Suprapubic skin (tissue), 4 donors: ENCODE measurements around the gene FNDC1. TPM values are rescaled to one million over a fixed set of nuclear protein-coding genes. Genes with fewer than 3 reads are reported as not detected.

ENCODE experiments used
- DNase-seq, 2 donors: peaks; one replicate each; pipeline ENCODE4 v3.0.0-alpha.2; 2019; ENCODE audit warnings: low spot score in 2 of 2
- H3K27ac ChIP-seq: fragments of 200-600 bp; sonication (generic); one replicate; pipeline ENCODE4 v1.5.1; 2019
- H3K27me3 ChIP-seq: fragments of 200-600 bp; sonication (generic); one replicate; pipeline ENCODE4 v1.5.1; 2019
- H3K36me3 ChIP-seq: fragments of 200-600 bp; sonication (generic); one replicate; pipeline ENCODE4 v1.5.1; 2019
- H3K4me1 ChIP-seq: fragments of 200-600 bp; sonication (generic); one replicate; pipeline ENCODE4 v1.5.1; 2019
- H3K4me3 ChIP-seq: fragments of 200-600 bp; sonication (generic); one replicate; pipeline ENCODE4 v1.5.1; 2019; ENCODE audit warnings: mild to moderate bottlenecking
- H3K9me3 ChIP-seq: fragments of 200-600 bp; sonication (generic); one replicate; pipeline ENCODE4 v1.5.1; 2019
- CTCF ChIP-seq, 2 donors: fragments of 200-600 bp in 1 of 2; fragments of 450-650 bp in 1 of 2; sonication (generic) in 1 of 2; IDR thresholded peaks; one replicate each; pipeline ENCODE4 v1.5.1; 2016 to 2019; ENCODE audit warnings: antibody characterized with exemption in 2 of 2, mild to moderate bottlenecking in 1 of 2, moderate library complexity in 1 of 2
- EP300 ChIP-seq: sonication (generic); formaldehyde crosslinking; IDR thresholded peaks from one replicate; pipeline ENCODE4 v1.6.1; 2017; ENCODE audit warnings: antibody characterized with exemption
- POLR2A ChIP-seq, 2 donors: fragments of 450-650 bp; IDR thresholded peaks; one replicate each; pipeline ENCODE4 v1.6.1; 2017; ENCODE audit warnings: antibody characterized with exemption in 2 of 2, mild to moderate bottlenecking in 2 of 2, moderate library complexity in 2 of 2
- POLR2AphosphoS5 ChIP-seq, 3 donors: sonication (generic); formaldehyde crosslinking; IDR thresholded peaks; one replicate each; pipeline ENCODE4 v1.6.1; 2017; ENCODE audit warnings: antibody characterized with exemption in 3 of 3
- WGBS: methylation state at CpG from one replicate; pipeline ENCODE4 v1.1.5; 2018; 5-methylcytosine and 5-hydroxymethylcytosine counted together
- total RNA-seq, 4 donors: library from RNA; depleted of rRNA; stranded (reverse); fragments of >200 nt; gene quantifications; one replicate each; pipeline ENCODE4 v1.1.0, GENCODE V29; 2016

Gene FNDC1
- total RNA-seq, 4 donors from 2014 or later: 0.13 to 0.89 (median 0.15) TPM; not detected in 1

GRCh38 chr6:159303159-159303558, 134.0 kb downstream of the FNDC1 start:
- DNase-seq: no peak
- Histone ChIP-seq H3K27ac (no peak overlapping the region), H3K27me3 (no peaks in the 10 kb centered on the region), H3K36me3 (no peaks in the 10 kb centered on the region), H3K4me1 (no peaks in the 10 kb centered on the region), H3K9me3 (no peaks in the 10 kb centered on the region), H3K4me3 (no peak overlapping the region)
- TF ChIP-seq CTCF (IDR thresholded peaks at IDR 0.05): no peak
- no peak for TF ChIP-seq POLR2A (IDR thresholded peaks at IDR 0.05)
- TF ChIP-seq POLR2AphosphoS5 (IDR thresholded peaks at IDR 0.05): no peak
- no peak for TF ChIP-seq EP300
- 76% methylated on average over 2 of the region's 2 CpGs for WGBS

- WGBS: 87% methylated on average over 5 of the region's 6 CpGs
- Histone ChIP-seq H3K27ac (no peak overlapping the region), H3K27me3 (no peaks in the 10 kb centered on the region), H3K4me1 (no peaks in the 10 kb centered on the region), H3K9me3 (no peaks in the 10 kb centered on the region), H3K4me3 (no peak overlapping the region), H3K36me3 (no peaks in the 10 kb centered on the region)
- no peak for TF ChIP-seq EP300
- TF ChIP-seq POLR2AphosphoS5 (IDR thresholded peaks at IDR 0.05): no peak
- no peak for TF ChIP-seq CTCF (IDR thresholded peaks at IDR 0.05)
- TF ChIP-seq POLR2A (IDR thresholded peaks at IDR 0.05): no peak
- no peak for DNase-seq
Measured at GRCh38 chr6:159303784-159304183, 134.6 kb downstream of the FNDC1 start.

DNA sequence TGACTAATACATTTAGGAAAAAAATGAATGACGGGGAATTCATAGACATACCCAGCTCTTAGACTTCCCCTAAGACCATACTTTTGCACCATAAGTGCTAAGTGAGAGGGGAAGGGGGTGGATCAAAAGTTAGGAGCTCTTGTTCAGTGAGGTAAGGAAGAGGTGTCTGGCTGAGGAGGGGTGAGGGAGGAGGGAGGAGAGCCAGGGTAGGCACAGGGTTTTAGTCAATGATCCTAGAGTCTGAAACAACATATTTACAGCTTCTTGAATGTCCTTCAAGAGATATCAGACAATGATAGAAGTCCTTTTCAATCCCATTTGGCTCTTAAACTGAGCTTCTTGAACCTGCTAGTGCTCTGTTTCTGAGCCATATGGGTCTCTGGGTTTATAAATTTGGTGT, 135.4 kb downstream of the FNDC1 start:
- H3K9me3 ChIP-seq: no peaks in the 10 kb centered on the region
- no peak overlapping the region for H3K27ac ChIP-seq
- no peaks in the 10 kb centered on the region for H3K4me1 ChIP-seq
- DNase-seq: no peak
- 88% methylated on average over 1 of the region's 1 CpG for whole genome bisulfite sequencing
- TF ChIP-seq EP300: no peak
- TF ChIP-seq CTCF (IDR thresholded peaks at IDR 0.05): no peak
- no peak for TF ChIP-seq POLR2AphosphoS5 (IDR thresholded peaks at IDR 0.05)
- no peak for TF ChIP-seq POLR2A (IDR thresholded peaks at IDR 0.05)
- H3K4me3 ChIP-seq: no peak overlapping the region
- no peaks in the 10 kb centered on the region for H3K36me3 ChIP-seq
- no peaks in the 10 kb centered on the region for H3K27me3 ChIP-seq

GRCh38 chr6:159305159-159305558, 136.0 kb downstream of the FNDC1 start:
- 84% methylated on average over 5 of the region's 5 CpGs for WGBS
- no peaks in the 10 kb centered on the region for H3K9me3 ChIP-seq
- no peak for DNase-seq
- H3K27me3 ChIP-seq: no peaks in the 10 kb centered on the region
- no peaks in the 10 kb centered on the region for H3K36me3 ChIP-seq
- TF ChIP-seq POLR2A (IDR thresholded peaks at IDR 0.05) (no peak), POLR2AphosphoS5 (IDR thresholded peaks at IDR 0.05) (no peak), CTCF (IDR thresholded peaks at IDR 0.05) (no peak), EP300 (no peak)
- no peak overlapping the region for H3K27ac ChIP-seq
- H3K4me3 ChIP-seq: no peak overlapping the region
- H3K4me1 ChIP-seq: no peaks in the 10 kb centered on the region

DNA sequence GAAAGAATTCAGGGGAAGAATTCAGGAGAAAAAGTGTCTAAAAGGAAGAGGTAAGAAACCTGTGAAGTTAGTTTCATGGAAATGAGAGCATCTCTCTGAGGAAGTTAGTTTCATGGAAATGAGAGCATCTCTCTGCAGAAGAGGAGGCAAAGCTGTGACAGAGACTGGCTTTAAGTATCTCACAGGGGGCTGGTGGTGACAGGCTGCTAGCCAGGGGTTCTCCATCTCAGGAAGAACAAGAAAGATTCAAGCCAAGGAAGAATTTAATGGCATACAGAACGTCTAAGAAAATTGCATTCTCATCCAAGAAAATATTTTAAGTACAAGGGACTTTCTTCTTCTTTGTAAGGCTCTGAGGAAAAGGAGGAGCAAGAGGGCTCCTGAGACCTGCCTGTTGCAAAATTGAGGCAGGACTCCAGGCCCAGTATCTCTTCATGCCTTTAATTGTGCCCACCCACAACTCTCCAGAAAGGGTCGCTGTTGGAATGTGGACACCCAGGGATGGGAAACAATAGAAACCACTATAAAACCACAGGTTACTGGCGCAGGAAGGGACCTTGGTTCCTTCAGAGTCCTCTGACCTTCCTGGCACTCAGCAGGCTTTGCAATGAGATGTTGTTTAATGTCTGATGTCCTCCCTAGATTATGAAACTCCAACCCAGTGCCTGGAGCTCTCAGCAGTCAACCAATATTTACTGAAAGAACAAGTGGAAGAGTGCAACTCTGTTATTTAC, 136.8 kb downstream of the FNDC1 start:
- no peak for DNase-seq
- Histone ChIP-seq H3K36me3 (no peaks in the 10 kb centered on the region), H3K27me3 (no peaks in the 10 kb centered on the region), H3K4me1 (no peaks in the 10 kb centered on the region), H3K9me3 (no peaks in the 10 kb centered on the region), H3K4me3 (no peak overlapping the region), H3K27ac (no peak overlapping the region)
- TF ChIP-seq POLR2AphosphoS5 (IDR thresholded peaks at IDR 0.05) (no peak), POLR2A (IDR thresholded peaks at IDR 0.05) (no peak), CTCF (IDR thresholded peaks at IDR 0.05) (no peak), EP300 (no peak)
- WGBS: 42% methylated on average over 3 of the region's 3 CpGs
